Natural killer cell (primary cell): ENCODE results near the gene TBX2. TPM values are rescaled to one million over a fixed set of nuclear protein-coding genes. Genes with fewer than 3 reads are reported as not detected.

ENCODE experiments used
- ATAC-seq, 3 donors: fragments of 150-1000 bp in 2 of 3; fragments of 200-7000 bp in 1 of 3; cut with Tn5 transposase; 1 replicate in 1 of 3; 2 replicates in 2 of 3; pipeline ENCODE4 v1.10.0; 2021; ENCODE audit warnings: mild to moderate bottlenecking in 2 of 3, moderate library complexity in 2 of 3
- DNase-seq, 2 donors: peaks; one replicate each; pipeline versions ENCODE4 v3.0.0 to v3.0.0-alpha.2; 2013 to 2021; ENCODE audit warnings: mixed read lengths in 1 of 2
- H3K27ac ChIP-seq: one replicate; pipeline ENCODE4 v1.5.1; 2013; ENCODE audit warnings: mild to moderate bottlenecking, low read length
- H3K27me3 ChIP-seq: one replicate; pipeline ENCODE4 v1.6.1; 2013; ENCODE audit warnings: low read length; ENCODE audit not compliant: control insufficient read depth, insufficient read depth
- H3K36me3 ChIP-seq: one replicate; pipeline ENCODE4 v1.6.1; 2013; ENCODE audit warnings: low read length; ENCODE audit not compliant: control insufficient read depth, insufficient read depth
- H3K4me1 ChIP-seq: one replicate; pipeline ENCODE4 v1.6.1; 2013; ENCODE audit warnings: low read length; ENCODE audit not compliant: control insufficient read depth, insufficient read depth
- H3K4me3 ChIP-seq: one replicate; pipeline ENCODE4 v1.5.1; 2013; ENCODE audit warnings: low read length
- H3K9me3 ChIP-seq: one replicate; pipeline ENCODE4 v1.6.1; 2013; ENCODE audit warnings: low read length; ENCODE audit not compliant: control insufficient read depth, insufficient read depth
- H3K27ac Mint-ChIP-seq, 2 donors: one replicate each; pipeline ENCODE4 v1.8.0; 2022; ENCODE audit warnings: mild to moderate bottlenecking in 2 of 2, mixed read lengths in 2 of 2, moderate library complexity in 1 of 2
- H3K27me3 Mint-ChIP-seq, 2 donors: one replicate each; pipeline ENCODE4 v1.8.0; 2022; ENCODE audit warnings: low read depth in 2 of 2, mixed read lengths in 2 of 2
- H3K36me3 Mint-ChIP-seq: one replicate; pipeline ENCODE4 v1.8.0; 2022; ENCODE audit warnings: mixed read lengths
- H3K4me1 Mint-ChIP-seq, 2 donors: one replicate each; pipeline ENCODE4 v1.8.0; 2022; ENCODE audit warnings: mixed read lengths in 2 of 2
- H3K4me3 Mint-ChIP-seq: one replicate; pipeline ENCODE4 v1.8.0; 2022; ENCODE audit warnings: mild to moderate bottlenecking, moderate library complexity, mixed read lengths
- H3K9me3 Mint-ChIP-seq, 2 donors: one replicate each; pipeline ENCODE4 v1.8.0; 2022; ENCODE audit warnings: mixed read lengths in 2 of 2
- WGBS: methylation state at CpG from one replicate; pipeline ENCODE4 v1.1.7; 2013; ENCODE audit warnings: missing lambda C conversion rate; ENCODE audit not compliant: insufficient coverage; 5-methylcytosine and 5-hydroxymethylcytosine counted together
- intact Hi-C: fragments of 100-400 bp; cut with micrococcal nuclease; formaldehyde crosslinking; loops from one replicate; pipeline ENCODE4 v1.14.2; 2022
- total RNA-seq, 4 donors: library from RNA; stranded (reverse); fragments of 120-200 nt in 1 of 4; gene quantifications; one replicate each; pipeline versions ENCODE4 v1.2.3 to v1.2.4, GENCODE V29; 2013 to 2022
- TF ChIP-seq, protein P1 (sequence below): fragments of 200-600 bp; IDR thresholded peaks from one replicate; pipeline ENCODE4 v1.8.0; 2022; ENCODE audit warnings: antibody characterized with exemption

The TBX2 gene
- total RNA-seq, 3 donors from 2014 or later (not counting 1 experiment from before 2014, with no cell fraction given): 0.09 to 0.23 TPM; not detected in 1

GRCh38 chr17:61360318-61360943, 39.2 kb upstream of the TBX2 start:
- WGBS: 87% methylated on average over 3 of the region's 3 CpGs
- Mint-ChIP-seq H3K9me3 (no peaks in the 10 kb centered on the region), H3K27ac (no peak overlapping the region), H3K4me3 (no peak overlapping the region), H3K36me3 (no peaks in the 10 kb centered on the region), H3K27me3 (no peaks in the 10 kb centered on the region), H3K4me1 (no peaks in the 10 kb centered on the region)
- TF ChIP-seq, protein P1, sequence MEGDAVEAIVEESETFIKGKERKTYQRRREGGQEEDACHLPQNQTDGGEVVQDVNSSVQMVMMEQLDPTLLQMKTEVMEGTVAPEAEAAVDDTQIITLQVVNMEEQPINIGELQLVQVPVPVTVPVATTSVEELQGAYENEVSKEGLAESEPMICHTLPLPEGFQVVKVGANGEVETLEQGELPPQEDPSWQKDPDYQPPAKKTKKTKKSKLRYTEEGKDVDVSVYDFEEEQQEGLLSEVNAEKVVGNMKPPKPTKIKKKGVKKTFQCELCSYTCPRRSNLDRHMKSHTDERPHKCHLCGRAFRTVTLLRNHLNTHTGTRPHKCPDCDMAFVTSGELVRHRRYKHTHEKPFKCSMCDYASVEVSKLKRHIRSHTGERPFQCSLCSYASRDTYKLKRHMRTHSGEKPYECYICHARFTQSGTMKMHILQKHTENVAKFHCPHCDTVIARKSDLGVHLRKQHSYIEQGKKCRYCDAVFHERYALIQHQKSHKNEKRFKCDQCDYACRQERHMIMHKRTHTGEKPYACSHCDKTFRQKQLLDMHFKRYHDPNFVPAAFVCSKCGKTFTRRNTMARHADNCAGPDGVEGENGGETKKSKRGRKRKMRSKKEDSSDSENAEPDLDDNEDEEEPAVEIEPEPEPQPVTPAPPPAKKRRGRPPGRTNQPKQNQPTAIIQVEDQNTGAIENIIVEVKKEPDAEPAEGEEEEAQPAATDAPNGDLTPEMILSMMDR: no peak
- no peaks in the 10 kb centered on the region for H3K27me3 ChIP-seq
- no peaks in the 10 kb centered on the region for H3K4me1 ChIP-seq
- ATAC-seq: no peak
- intact Hi-C loops: no loop called here
- no peak for DNase-seq
- H3K27ac ChIP-seq: no peak overlapping the region
- H3K36me3 ChIP-seq: no peaks in the 10 kb centered on the region
- no peaks in the 10 kb centered on the region for H3K9me3 ChIP-seq
- no peak overlapping the region for H3K4me3 ChIP-seq

- H3K4me3 ChIP-seq: no peak overlapping the region
Observed at GRCh38 chr17:61361084-61361483, 38.6 kb upstream of the TBX2 start.

DNA sequence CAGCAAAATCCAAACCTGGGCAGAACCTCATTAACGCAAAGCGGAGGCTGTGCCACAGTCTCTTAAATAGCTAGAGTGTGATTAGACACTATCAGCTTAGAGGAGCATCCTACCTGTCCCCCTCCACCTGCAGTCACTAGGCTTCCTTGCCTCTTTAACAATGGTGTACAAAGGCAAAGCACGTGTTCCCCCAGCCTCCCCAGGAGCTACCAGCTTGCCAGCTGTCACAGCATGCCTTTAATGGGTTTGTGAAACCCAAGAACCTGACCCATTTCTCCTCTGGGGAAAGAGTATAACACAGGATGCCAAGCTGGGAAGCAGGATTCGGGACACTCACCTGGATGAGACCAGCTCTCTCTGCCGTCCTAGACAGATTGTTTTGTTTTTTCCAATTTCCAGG, 37.2 kb upstream of the TBX2 start:
- TF ChIP-seq, protein P1: no peak
- WGBS: 93% methylated on average over 5 of the region's 5 CpGs
- Histone ChIP-seq H3K36me3 (no peaks in the 10 kb centered on the region), H3K9me3 (no peaks in the 10 kb centered on the region), H3K4me3 (no peak overlapping the region), H3K27ac (no peak overlapping the region), H3K27me3 (no peaks in the 10 kb centered on the region), H3K4me1 (no peaks in the 10 kb centered on the region)
- Mint-ChIP-seq H3K36me3 (no peaks in the 10 kb centered on the region), H3K27ac (no peak overlapping the region), H3K4me1 (no peaks in the 10 kb centered on the region), H3K27me3 (no peaks in the 10 kb centered on the region), H3K9me3 (no peaks in the 10 kb centered on the region), H3K4me3 (no peak overlapping the region)
- intact Hi-C loops: no loop called here
- ATAC-seq: no peak
- no peak for DNase-seq

More at GRCh38 chr17:61361084-61361483, 38.6 kb upstream of the TBX2 start:
- no peaks in the 10 kb centered on the region for H3K27me3 ChIP-seq
- H3K36me3 ChIP-seq: no peaks in the 10 kb centered on the region
- no peaks in the 10 kb centered on the region for H3K4me1 Mint-ChIP-seq
- H3K36me3 Mint-ChIP-seq: no peaks in the 10 kb centered on the region
- no peaks in the 10 kb centered on the region for H3K9me3 ChIP-seq
- no peak overlapping the region for H3K27ac ChIP-seq
- no peak for ATAC-seq
- intact Hi-C loops: no loop called here
- H3K27me3 Mint-ChIP-seq: no peaks in the 10 kb centered on the region
- no peaks in the 10 kb centered on the region for H3K4me1 ChIP-seq
- H3K9me3 Mint-ChIP-seq: no peaks in the 10 kb centered on the region
- no peak for DNase-seq
- TF ChIP-seq, protein P1: no peak
- H3K4me3 Mint-ChIP-seq: no peak overlapping the region
- WGBS: 73% methylated on average over 1 of the region's 2 CpGs
- H3K27ac Mint-ChIP-seq: no peak overlapping the region
